Medulla oblongata (tissue), 1 donor: Measurements from ENCODE around the gene DPCD.

Experiments used
- DNase-seq: peaks from one replicate; pipeline ENCODE4 v3.0.0-alpha.2; 2015; ENCODE audit errors: extremely low spot score

DPCD gene

DNA sequence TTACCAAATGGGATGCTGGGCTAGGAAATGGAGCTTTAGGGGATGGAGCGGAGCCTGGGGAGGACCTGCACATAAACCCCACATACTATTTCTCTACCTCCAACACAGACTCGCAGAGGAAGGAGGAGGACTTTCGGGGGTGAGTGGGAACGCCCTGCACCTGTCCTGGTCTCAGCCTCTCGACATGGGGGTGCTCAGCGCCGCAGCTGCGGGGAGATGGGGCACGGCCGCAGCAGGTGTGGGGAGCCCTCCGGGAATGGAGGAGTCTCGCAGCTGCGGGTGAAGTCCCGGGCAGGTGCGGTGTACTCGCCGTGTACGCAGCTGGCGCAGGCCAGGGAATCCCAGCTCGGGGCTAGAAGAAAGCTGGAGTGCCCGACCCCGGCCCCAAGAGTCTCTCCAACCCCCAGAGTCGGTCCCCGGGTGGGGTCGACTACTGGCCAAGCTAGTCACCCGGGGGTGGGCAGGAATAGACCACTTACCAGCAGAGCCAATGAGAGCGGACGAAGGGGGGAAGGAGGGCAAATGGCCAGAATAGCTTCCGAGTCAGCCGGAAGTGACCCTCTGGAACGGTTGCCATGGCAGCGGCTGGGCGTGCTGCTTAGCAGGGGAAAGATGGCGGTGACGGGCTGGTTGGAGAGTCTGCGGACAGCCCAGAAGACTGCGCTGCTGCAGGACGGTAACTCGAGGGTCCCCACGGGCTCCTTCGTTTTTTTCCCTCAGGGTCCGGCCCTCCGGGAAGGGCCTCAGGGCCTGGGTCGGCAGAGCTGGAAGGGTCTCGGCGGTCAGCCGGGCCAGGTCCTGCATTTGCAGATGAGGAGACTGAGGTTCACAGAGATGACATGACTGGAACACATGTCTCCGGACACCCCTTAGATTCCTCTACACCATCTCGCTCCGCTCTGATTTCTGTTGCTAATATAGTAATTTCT, at the start of gene DPCD, which contains the start of gene POLL:
TSS of gene DPCD (plus strand) at position 597 of the 929 bp plus-strand sequence. CDS start at position 613, 16 bp downstream.
TSS of gene POLL (minus strand) at position 533 of the 929 bp plus-strand sequence. CDS start 897 bp downstream, outside the sequence.
- peak; percentile 98 for DNase-seq

- DNase-seq: no peak
These were observed 49.7 kb upstream of the DPCD start for GRCh38 chr10:101538446-101538845.

DNA sequence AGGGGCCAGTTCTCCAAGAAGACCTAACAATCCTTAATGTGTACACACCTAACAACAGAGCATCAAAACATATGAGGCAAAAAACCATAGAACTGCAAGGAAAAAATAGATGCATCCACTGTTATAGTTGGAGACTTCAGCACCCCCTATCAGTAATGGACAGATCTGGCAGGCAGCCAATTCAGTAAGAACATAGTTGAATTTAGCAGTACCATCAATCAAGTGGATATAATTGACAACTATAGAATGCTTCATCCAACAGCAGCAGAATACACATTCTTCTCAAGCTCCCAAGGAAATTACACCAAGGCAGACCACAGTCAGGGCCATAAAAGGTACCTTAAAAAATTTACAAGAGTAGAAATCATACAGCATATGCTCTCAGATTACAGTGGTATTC, 42.2 kb upstream of the DPCD start:
- DNase-seq: no peak

- DNase-seq: no peak
These were observed 37.2 kb upstream of the DPCD start for GRCh38 chr10:101550965-101551364.

- no peak for DNase-seq
These were observed 35.7 kb upstream of the DPCD start for GRCh38 chr10:101552442-101552841.

DNA sequence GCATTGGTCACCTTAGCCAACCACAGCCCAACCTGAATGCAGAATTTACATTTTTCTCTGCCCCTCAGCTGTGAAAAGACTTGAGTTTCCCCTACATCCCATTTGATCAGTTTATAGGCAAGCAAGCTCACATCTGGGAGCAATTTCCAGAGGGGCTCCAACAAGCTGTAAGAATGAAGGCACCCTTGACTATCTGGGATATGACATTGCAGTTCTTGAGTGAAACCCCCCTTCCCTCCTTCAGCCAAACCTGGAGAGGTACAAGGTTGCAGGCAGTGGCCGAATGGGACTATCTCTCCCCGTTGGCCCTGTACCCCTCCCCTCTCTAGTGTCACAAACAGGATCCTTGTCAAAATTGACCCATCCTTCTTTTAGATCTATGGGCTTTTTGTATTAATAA, 30.6 kb upstream of the DPCD start:
- DNase-seq: no peak

GRCh38 chr10:101558204-101558603, 29.9 kb upstream of the DPCD start:
- no peak for DNase-seq

DNA sequence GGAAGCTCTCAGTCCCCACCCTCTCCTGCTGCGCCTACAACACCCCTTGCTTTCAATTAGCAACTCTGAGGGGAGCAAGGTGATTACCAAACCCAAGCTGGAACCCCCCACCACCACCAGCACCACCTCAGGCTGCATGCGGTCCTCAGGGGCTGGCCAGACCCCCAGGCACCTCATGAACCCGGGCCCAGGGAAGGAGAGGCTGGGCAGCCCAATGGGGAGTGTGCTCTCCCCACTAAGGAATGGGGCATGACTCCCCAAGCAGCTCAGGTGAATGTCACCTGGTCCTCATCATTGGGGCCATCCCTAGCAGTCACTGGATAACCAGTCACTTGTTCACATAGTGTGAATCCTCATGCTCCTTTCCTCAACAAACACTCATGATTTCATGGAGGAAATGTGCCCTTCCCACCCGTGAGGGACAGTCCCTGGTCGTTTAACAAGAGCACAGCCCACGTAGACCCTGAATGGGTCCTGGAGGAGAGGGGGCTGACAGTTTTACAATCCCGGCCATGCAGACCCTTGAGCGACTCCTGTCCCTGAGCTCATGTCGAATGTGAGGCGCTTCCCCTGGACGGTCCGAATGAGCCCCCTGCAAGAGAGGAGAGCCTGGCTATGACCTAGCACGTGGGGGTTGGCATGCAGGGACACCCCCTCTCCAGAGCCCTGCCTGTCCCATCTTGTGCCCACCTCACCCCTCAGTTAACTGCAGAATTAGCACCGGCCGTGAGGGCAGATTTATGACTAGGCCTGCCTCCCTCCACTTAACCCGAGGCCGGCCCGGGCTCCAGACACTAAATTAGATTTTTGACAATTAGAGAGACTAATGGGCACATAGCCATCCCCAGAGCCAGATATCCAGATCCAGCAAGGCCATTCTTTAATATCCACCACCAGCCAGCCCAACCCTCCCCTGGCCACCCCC, 29.2 kb upstream of the DPCD start:
- no peak for DNase-seq

DNA sequence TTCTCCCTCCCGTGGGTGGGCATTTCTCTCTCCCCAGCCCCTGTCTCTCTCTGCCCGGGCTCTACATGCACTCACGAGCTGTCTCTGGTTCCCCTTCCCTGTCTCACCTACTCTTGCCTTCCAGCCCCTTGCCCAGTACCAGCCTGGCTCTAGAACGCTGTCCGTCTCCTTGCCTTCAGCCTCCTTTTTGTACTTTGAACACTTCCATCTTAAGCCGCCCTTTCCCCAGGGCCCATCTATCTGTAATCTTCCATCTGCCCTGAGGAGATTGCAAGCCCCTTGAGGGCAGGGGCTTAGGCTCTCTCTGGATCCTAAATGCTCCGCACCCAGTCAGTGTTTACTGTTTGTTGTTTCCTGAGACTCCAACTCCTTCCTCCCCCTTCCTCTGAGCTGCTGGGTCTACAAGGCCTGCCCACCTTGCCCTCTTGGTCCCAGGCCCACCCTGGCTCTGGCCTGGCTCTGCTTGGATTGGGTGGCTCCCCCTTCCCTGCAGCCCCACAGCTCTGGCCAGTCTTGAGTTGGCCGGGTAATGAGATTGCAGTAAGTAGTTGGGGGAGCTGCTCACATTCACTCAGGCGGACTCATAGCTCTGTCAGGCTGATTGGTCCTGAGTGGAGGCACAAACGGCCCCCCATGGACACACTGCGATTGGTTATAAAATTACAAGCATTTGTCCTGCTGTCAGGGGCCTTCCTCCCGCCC, 28.4 kb upstream of the DPCD start:
- no peak for DNase-seq

DNA sequence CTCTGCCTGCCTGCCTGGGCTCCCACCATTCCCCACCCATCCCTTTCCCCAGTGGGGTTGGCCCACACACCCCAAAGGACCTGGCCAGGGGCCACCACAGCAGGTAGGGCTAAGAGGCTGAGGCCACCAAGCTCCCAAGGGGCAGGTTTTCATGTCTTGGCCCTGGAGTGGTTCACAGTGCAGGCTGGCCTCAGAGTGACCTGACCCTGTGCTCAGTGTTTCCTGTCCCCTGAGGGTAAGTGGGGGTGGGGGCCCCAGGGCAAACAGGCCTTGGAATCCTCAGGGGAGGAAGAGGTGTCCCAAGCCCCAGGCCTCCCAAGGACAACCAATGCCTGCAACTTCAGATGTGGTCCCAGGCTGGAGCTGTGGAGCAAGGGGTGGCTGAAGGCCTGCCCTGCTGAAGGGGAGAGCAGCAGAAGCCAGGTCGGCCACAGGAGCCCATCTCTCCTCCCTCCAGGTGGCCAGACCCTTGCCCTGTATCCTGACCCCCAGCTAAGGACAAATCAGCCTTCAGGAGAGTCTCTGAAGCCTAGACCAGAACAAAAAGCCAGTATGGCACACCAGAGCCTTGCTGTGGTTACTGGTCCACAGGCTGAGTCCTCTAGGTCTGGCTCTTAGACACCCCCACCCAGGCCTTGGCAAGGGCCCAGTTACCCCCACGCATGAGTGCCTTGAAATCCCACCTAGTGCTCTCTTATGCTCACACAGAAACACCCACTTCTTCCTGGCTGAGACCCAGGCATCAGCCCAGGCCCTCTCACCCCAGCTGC, 27.6 kb upstream of the DPCD start:
- no peak for DNase-seq

GRCh38 chr10:101561068-101561915, 26.8 kb upstream of the DPCD start:
- DNase-seq: no peak

- DNase-seq: no peak
These were observed 25.9 kb upstream of the DPCD start for GRCh38 chr10:101562231-101562630.

DNA sequence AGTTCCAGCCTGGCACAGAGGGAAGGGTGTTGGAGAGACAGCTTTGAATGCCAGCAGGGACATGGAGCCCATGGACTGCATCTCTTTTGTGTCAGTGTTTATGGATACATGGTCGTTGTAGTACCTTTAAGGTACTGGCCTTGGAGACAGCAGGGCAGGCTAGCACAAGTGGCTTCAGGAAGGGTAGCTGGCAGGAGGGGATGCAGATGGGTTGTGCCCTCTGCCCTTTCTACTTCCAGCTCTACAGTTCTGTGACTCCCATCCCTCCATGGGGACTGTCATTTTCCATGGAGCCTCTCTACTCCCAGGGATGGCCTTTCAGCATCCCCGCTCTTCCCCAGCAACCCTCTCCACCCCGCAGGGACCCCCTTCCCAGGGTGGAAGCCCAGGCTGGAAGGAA, 25.1 kb upstream of the DPCD start:
- no peak for DNase-seq

DNA sequence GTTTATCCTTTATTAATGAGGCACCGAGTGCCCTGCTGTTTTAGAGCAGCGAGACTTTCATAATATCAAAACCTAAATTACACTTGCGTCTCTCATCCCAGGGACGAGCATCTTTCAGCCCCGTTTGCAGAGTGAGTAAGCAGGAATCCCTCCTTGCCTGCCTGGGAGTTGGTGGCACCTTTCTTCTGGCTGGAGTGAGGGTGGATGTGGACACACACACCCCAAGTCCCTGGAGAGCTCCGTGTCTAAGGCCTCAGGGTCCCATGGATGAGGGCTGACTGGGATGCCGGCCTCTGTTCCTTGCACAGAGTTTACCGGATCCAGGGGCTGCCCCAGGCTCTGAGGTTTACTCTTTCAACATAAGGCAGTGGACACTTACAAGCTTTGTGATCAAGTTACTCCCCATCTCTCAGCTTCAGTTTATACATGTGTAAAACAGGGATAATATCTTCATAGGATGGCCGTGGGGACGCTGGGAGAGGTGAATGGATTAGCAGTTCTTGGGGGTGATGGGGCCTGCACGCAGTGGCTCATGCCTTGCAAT, 24.6 kb upstream of the DPCD start:
- DNase-seq: no peak

DNA sequence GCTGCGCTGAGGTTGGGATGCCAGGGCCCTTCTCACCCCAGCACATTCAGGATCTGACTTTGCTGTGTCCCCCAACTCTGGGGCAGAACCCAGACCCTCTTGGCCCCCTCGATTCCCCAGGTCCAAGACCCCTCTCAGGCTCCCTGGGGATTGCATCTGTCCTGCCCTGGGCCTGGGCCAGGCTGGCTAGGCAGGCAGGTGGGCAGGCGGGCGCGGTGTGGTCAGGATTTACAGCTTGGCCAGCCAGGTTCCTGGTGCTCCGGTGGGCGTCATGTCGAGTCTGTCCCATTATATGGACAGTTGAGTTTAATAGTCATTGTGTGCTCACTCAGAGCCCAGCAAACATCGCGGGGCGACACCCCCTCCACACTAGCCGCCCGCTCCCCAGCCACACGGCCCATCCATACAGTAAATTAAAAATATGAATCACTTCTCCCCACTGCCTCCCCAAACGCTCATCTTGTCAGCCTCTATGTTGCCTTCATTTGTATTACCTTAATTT, 23.6 kb upstream of the DPCD start:
- no peak for DNase-seq

GRCh38 chr10:101565370-101565900, 22.7 kb upstream of the DPCD start:
- DNase-seq: no peak

GRCh38 chr10:101565936-101566332, 22.2 kb upstream of the DPCD start:
- no peak for DNase-seq

- DNase-seq: no peak
These were observed 21.6 kb upstream of the DPCD start for GRCh38 chr10:101566333-101567164.
